ENCODE data around the gene GSE1. TPM values are rescaled to one million over a fixed set of nuclear protein-coding genes. Genes with fewer than 3 reads are reported as not detected.
A peak's percentile ranks its signal among the peaks of the same experiment; 100 is the strongest.

Gene GSE1
- total and polyA plus RNA-seq, 2 experiments from 2014 or later, result 32.4 to 135 TPM

DNA sequence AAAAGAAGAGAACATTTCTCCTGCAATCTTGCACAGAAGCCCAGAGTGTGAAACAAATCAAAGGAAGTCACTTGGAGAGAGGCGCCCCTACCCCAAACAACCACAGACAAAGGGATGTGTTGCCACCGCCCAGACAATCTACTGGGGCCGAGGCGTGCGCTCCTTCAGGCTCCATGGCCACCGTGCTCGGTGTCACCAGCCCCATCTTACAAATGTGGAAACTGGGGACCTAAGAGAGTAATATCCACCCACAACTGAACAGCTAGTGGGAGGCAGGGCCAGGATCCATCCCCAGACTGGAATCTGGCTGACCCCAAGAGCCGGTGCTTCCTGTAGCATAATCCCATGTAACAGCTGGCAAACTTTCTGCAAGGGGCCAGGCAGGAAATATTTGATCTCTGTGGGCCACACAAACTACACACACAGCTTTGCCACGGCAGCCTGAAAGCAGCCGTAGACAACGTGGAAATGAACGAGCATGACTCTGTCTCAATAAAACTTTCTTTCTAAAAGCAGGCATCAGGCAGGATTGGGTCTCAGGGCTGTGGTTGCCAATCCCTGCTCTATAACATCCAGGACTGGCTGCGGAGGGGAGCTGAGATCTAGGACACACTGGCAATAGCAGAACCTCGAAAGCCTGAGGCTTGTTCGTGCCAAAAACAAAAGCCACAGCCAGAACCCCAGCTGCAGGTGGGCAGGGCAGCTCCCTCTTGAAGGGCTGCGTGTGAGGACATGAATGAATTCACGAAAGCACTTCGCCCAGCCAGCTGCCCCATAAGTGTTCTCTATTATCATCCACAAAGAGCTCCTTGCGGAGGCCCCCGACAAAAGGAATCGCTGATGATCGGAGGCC, 102.3 kb downstream of the GSE1 start:
- Histone ChIP-seq H3F3A (replicated peaks; ENCODE audit: low read depth) (peaks cover 5% of the 10 kb centered on the region), H3K4me3 (peak overlapping the region; percentile 46), H3K9me2 (ENCODE audit: insufficient read depth) (no peaks in the 10 kb centered on the region), H2AFZ (no peak overlapping the region), H3K4me2 (peak overlapping the region; percentile 74), H3K36me3 (ENCODE audit: insufficient read depth) (no peaks in the 10 kb centered on the region), H3K79me2 (replicated peaks; ENCODE audit: insufficient read depth) (no peaks in the 10 kb centered on the region), H3K4me1 (ENCODE audit: insufficient read depth) (peaks cover 3% of the 10 kb centered on the region; the same call in 1 of the 2 replicates), H3K27ac (ENCODE audit: low read depth) (no peak overlapping the region), H4K20me1 (replicated peaks; ENCODE audit: insufficient read depth) (0 out of 2 replicates have a peak, but pooled peaks cover 4% of the 10 kb centered on the region), H3K27me3 (ENCODE audit: insufficient read depth) (no peaks in the 10 kb centered on the region)
- Mint-ChIP-seq H3K9me3 (peaks cover 8% of the 10 kb centered on the region; the same call in 2 of the 3 replicates), H3K27ac (no peak overlapping the region), H3K27me3 (ENCODE audit: insufficient read depth, low read depth, poor library complexity) (peaks cover 17% of the 10 kb centered on the region), H3K36me3 (ENCODE audit: low read depth) (peaks cover 14% of the 10 kb centered on the region), H3K4me1 (peaks cover 20% of the 10 kb centered on the region), H3K4me3 (peak overlapping the region; percentile 55)
- TF ChIP-seq NANOG (IDR thresholded peaks at IDR 0.05; ENCODE audit: borderline replicate concordance) (no peak), EZH2 (IDR thresholded peaks at IDR 0.05; ENCODE audit: low read depth, unreplicated experiment) (no peak)
- ATAC-seq, result peak; percentile 32
- peak; percentile 49 for DNase-seq (ENCODE audit: low spot score)

DNA sequence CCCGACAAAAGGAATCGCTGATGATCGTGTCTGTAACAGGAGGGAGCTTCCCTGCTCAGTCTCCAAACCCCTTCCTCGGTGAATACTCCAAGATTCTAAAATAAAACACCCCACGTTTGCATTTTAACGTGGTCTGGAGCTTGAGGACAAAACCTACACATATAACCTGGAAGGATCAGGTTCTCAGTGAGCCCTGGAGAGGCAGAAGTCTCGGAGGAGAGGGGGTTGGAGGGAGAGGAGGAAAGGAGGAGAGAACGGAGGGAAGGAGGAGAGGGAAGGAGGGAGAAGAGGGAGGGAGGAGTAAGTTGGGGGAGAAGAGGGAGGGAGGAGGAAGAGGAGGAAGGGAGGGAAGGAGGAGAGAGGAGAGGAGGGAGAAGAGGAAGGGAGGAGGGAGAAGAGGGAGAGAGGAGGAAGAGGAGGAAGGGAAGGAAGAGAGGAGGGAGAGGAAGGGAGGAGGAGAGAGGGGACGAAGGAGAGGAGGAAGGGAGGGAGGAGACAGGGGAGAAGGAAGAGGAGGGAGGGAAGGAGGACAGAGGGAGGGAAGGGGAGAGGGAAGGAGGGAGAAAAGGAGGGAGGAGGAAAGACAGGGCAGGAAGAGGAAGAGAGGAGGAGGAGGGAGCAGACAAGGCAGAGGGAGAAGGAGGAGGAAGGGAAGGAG, 103.0 kb downstream of the GSE1 start:
- Histone ChIP-seq H3K9me2 (ENCODE audit: insufficient read depth) (no peaks in the 10 kb centered on the region), H3K27ac (ENCODE audit: low read depth) (no peak overlapping the region), H4K20me1 (replicated peaks; ENCODE audit: insufficient read depth) (0 out of 2 replicates have a peak, but pooled peaks cover 4% of the 10 kb centered on the region), H3K4me1 (ENCODE audit: insufficient read depth) (no peaks in the 10 kb centered on the region; the same call in 1 of the 2 replicates), H3K79me2 (replicated peaks; ENCODE audit: insufficient read depth) (no peaks in the 10 kb centered on the region), H3K36me3 (ENCODE audit: insufficient read depth) (no peaks in the 10 kb centered on the region), H3K4me3 (peak overlapping the region; percentile 46), H3K27me3 (ENCODE audit: insufficient read depth) (no peaks in the 10 kb centered on the region), H3K4me2 (peak overlapping the region; percentile 74), H3F3A (replicated peaks; ENCODE audit: low read depth) (peaks cover 5% of the 10 kb centered on the region), H2AFZ (no peak overlapping the region)
- Mint-ChIP-seq H3K27me3 (ENCODE audit: insufficient read depth, low read depth, poor library complexity) (peaks cover 17% of the 10 kb centered on the region), H3K4me3 (peak overlapping the region; percentile 55), H3K27ac (no peak overlapping the region), H3K36me3 (ENCODE audit: low read depth) (peaks cover 14% of the 10 kb centered on the region), H3K9me3 (peaks cover 8% of the 10 kb centered on the region; the same call in 2 of the 3 replicates), H3K4me1 (peaks cover 16% of the 10 kb centered on the region)
- TF ChIP-seq CREB1 (CRISPR knock-in tag; IDR thresholded peaks at IDR 0.05; ENCODE audit: low read depth) (no peak), ZNF114 (CRISPR knock-in tag; IDR thresholded peaks at IDR 0.05) (no peak), ZNF331 (CRISPR knock-in tag; IDR thresholded peaks at IDR 0.05; ENCODE audit: low read depth) (no peak)
- TF ChIP-seq, protein P1, sequence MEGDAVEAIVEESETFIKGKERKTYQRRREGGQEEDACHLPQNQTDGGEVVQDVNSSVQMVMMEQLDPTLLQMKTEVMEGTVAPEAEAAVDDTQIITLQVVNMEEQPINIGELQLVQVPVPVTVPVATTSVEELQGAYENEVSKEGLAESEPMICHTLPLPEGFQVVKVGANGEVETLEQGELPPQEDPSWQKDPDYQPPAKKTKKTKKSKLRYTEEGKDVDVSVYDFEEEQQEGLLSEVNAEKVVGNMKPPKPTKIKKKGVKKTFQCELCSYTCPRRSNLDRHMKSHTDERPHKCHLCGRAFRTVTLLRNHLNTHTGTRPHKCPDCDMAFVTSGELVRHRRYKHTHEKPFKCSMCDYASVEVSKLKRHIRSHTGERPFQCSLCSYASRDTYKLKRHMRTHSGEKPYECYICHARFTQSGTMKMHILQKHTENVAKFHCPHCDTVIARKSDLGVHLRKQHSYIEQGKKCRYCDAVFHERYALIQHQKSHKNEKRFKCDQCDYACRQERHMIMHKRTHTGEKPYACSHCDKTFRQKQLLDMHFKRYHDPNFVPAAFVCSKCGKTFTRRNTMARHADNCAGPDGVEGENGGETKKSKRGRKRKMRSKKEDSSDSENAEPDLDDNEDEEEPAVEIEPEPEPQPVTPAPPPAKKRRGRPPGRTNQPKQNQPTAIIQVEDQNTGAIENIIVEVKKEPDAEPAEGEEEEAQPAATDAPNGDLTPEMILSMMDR (conservative IDR thresholded peaks at IDR 0.05; ENCODE audit: low read depth in 2 of 2), result no peak
- ATAC-seq (peak; percentile 4; the same call in 1 of the 3 replicates), DNase-seq (ENCODE audit: low spot score) (peak; percentile 46)
